IPS DF 6.9 (cell line): ENCODE results near the gene ZNF385B.
A peak's percentile ranks its signal among the peaks of the same experiment; 100 is the strongest.

Experiments
- DNase-seq: peaks from one replicate; pipeline ENCODE4 v3.0.0-alpha.2; 2013; ENCODE audit warnings: low read depth, low spot score
- H3K27ac ChIP-seq: one replicate; pipeline ENCODE4 v1.5.1; 2013; ENCODE audit warnings: low read length, control low read depth
- H3K27me3 ChIP-seq: 2 replicates; pipeline ENCODE4 v1.6.1; 2013; ENCODE audit warnings: mild to moderate bottlenecking, low read length; ENCODE audit not compliant: control insufficient read depth, insufficient read depth
- H3K36me3 ChIP-seq: 2 replicates; pipeline ENCODE4 v1.6.1; 2013; ENCODE audit warnings: low read length; ENCODE audit not compliant: control insufficient read depth, insufficient read depth
- H3K4me1 ChIP-seq: 2 replicates; pipeline ENCODE4 v1.6.1; 2013; ENCODE audit warnings: low read length; ENCODE audit not compliant: control insufficient read depth, insufficient read depth
- H3K4me3 ChIP-seq: 2 replicates; pipeline ENCODE4 v1.5.1; 2013; ENCODE audit warnings: mild to moderate bottlenecking, low read length
- H3K9me3 ChIP-seq: 2 replicates; pipeline ENCODE4 v1.6.1; 2013; ENCODE audit warnings: low read length, inconsistent platforms; ENCODE audit not compliant: control insufficient read depth, insufficient read depth
- WGBS: extraction: QIAGEN DNeasy Blood & Tissue Kit; methylation state at CpG from one replicate; pipeline ENCODE4 v1.1.7; 2013; ENCODE audit warnings: mixed read lengths, missing lambda C conversion rate; ENCODE audit not compliant: insufficient read length, insufficient coverage; 5-methylcytosine and 5-hydroxymethylcytosine counted together

ZNF385B gene

DNA sequence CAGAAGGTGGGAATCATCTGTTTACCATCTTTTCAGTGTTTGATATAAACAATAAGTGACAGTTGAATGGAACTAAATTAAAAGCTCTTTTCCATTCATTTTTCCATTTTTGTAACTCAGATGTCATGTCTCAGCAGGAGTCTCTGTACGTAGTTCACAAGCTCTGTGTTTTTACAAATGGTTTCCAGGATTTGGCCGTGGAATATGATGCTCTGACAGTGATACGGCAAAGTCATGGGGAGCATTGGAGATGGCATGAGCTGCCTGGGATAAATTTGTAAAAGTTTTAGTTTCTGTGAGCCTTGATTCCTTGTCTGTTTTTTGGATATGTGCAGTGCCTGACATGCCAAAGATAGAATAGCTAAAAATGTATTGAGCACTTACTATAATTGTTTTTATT lies 428.7 kb downstream of the ZNF385B start:
- WGBS: no CpG with 5 or more reads among the region's 3 CpGs
- no peak for DNase-seq
- Histone ChIP-seq H3K4me1 (peaks cover 3% of the 10 kb centered on the region), H3K9me3 (no peaks in the 10 kb centered on the region), H3K36me3 (no peaks in the 10 kb centered on the region), H3K27ac (no peak overlapping the region), H3K4me3 (no peak overlapping the region), H3K27me3 (no peaks in the 10 kb centered on the region)

DNA sequence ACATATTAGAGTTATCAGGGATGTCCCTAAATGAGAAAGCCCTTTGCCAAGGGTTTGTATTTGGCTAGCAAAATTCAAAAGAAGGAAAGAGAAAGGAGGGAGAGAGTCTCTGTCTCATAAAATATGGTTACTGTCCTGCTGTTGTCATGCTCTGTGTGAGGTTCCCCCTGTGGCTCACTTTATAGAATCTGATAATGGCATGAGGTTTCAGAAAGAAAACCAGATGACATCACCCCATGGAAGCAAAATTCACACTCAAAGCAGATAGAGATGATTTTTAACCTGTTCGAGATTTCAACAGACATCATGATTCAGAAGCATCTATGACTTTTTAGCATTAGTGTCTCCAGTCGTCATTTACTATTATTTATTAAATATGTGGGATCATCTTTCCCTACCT lies 431.8 kb downstream of the ZNF385B start:
- H3K36me3 ChIP-seq: no peaks in the 10 kb centered on the region
- no peaks in the 10 kb centered on the region for H3K27me3 ChIP-seq
- H3K27ac ChIP-seq: no peak overlapping the region
- WGBS: no CpG with 5 or more reads among the region's 2 CpGs
- DNase-seq: no peak
- H3K4me1 ChIP-seq: peaks cover 3% of the 10 kb centered on the region
- no peaks in the 10 kb centered on the region for H3K9me3 ChIP-seq
- H3K4me3 ChIP-seq: no peak overlapping the region

DNA sequence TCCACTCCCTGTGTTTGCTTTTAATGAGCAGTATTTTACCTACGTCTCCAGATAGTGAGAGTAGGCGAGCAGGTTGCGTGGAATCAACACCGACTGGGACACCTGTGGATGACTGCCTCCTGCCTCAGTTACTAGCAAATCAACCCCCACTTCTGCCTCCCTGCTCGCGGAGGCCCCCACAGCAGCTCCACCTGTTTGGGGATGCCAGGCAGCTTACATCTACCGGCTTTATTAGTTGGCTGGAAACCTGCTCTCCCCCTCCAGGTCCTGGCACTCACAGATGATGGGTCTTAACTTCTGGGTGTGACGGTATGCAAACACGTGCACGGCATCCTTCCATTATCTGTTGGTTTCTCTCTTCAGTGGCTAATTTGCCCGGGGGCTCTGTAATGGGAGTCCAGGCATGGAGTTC lies 432.3 kb downstream of the ZNF385B start:
- no peak overlapping the region for H3K4me3 ChIP-seq
- H3K9me3 ChIP-seq: no peaks in the 10 kb centered on the region
- peaks cover 3% of the 10 kb centered on the region for H3K4me1 ChIP-seq
- WGBS: no CpG with 5 or more reads among the region's 11 CpGs
- no peak for DNase-seq
- no peaks in the 10 kb centered on the region for H3K27me3 ChIP-seq
- no peak overlapping the region for H3K27ac ChIP-seq
- no peaks in the 10 kb centered on the region for H3K36me3 ChIP-seq

DNA sequence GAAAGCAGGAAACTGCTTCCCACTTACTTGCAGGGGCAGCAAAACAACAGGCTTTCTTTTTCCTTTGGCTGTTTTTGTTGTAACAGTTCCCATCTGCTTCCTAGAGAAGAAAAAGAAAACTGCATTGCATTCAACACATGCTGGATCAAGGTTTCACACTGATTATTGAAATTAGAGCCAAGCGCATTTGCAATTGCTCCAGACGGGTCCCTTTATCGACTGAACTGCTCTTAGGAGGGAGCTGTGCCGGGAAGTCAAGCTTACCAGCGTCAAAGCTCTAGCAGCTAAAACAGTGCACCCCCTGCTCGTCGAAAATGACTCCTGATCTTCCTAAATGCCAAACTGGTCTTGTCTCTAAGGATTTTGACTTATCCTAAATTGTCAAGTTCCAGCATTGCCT lies 432.8 kb downstream of the ZNF385B start:
- Histone ChIP-seq H3K4me3 (no peak overlapping the region), H3K4me1 (peaks cover 3% of the 10 kb centered on the region), H3K9me3 (no peaks in the 10 kb centered on the region), H3K36me3 (no peaks in the 10 kb centered on the region), H3K27me3 (no peaks in the 10 kb centered on the region), H3K27ac (no peak overlapping the region)
- WGBS: no CpG with 5 or more reads among the region's 7 CpGs
- DNase-seq: no peak

DNA sequence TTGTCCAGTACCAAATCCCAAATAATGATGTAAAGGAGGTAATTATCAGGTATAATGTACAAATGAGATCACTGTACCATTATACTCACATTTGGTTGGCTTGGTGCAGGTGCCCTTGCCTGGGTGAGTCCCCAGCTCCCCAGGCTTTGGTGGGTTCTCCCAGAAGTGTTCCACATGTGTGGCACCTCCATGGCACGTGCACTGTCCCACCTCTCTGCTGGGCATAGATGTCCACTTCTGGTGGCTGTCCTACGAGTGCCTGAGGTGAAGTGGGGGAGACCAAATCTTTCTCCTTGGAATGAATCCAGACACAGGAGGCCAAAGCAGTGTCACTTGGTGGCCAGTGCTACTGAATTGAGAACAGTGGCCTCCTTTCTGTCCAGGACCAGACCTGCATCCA lies 434.3 kb downstream of the ZNF385B start:
- Histone ChIP-seq H3K4me1 (peaks cover 3% of the 10 kb centered on the region), H3K9me3 (no peaks in the 10 kb centered on the region), H3K36me3 (no peaks in the 10 kb centered on the region), H3K27me3 (no peaks in the 10 kb centered on the region), H3K4me3 (no peak overlapping the region), H3K27ac (no peak overlapping the region)
- DNase-seq: no peak
- no CpG with 5 or more reads among the region's 2 CpGs for WGBS

DNA sequence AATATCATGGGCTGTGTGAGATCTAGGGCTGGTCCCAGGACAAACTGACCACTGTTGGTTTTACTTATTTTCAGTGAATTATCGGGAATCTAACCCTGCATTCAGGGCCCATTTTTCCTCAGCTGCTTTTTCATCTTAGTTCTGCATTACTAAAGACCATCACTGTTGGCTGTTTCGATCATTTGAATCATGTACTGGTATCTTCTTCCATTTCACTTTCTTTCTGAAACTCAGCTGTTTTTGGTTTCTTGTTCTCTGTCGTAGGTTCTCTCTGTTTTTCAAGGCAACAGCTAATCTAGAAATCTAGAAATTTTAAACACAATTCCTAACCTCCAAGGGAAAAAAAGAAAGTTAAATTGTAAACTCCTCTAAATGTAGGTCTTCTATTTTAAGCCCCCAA lies 436.8 kb downstream of the ZNF385B start:
- no CpG with 5 or more reads among the region's 3 CpGs for WGBS
- no peaks in the 10 kb centered on the region for H3K9me3 ChIP-seq
- no peaks in the 10 kb centered on the region for H3K36me3 ChIP-seq
- no peak overlapping the region for H3K4me3 ChIP-seq
- no peak for DNase-seq
- no peaks in the 10 kb centered on the region for H3K27me3 ChIP-seq
- peaks cover 3% of the 10 kb centered on the region for H3K4me1 ChIP-seq
- H3K27ac ChIP-seq: no peak overlapping the region

DNA sequence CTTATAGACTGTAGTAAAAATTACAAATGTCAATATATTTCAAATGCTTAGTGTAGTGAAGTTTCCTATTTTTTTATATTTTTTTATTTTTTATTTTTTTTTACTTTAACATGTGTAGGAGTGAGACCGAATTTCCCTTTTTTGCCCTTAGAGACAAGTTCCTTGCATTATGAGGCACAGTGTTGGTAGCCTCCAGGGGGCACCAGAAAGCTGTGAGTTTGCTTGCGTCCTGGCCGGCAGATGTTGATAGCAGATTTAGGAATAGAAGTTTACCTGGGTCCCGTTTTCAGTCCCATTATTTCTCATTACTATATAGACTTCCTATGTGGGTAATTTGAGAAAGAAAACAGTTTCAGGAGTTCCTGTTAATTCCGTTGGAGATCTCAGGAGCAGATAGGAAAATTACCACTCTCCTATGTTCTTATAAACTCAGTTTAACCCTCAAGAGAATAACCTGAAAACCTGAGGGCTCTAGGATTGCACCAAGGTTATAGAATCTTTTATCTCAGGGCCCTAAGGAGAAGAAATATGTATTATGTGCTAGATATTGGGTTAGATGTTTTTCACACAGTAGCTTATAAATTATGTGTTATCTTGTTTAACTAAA lies 439.3 kb downstream of the ZNF385B start:
- DNase-seq: no peak
- Histone ChIP-seq H3K4me3 (no peak overlapping the region), H3K27ac (no peak overlapping the region), H3K9me3 (no peaks in the 10 kb centered on the region), H3K27me3 (no peaks in the 10 kb centered on the region), H3K36me3 (no peaks in the 10 kb centered on the region), H3K4me1 (no peaks in the 10 kb centered on the region)
- WGBS: no CpG with 5 or more reads among the region's 5 CpGs

DNA sequence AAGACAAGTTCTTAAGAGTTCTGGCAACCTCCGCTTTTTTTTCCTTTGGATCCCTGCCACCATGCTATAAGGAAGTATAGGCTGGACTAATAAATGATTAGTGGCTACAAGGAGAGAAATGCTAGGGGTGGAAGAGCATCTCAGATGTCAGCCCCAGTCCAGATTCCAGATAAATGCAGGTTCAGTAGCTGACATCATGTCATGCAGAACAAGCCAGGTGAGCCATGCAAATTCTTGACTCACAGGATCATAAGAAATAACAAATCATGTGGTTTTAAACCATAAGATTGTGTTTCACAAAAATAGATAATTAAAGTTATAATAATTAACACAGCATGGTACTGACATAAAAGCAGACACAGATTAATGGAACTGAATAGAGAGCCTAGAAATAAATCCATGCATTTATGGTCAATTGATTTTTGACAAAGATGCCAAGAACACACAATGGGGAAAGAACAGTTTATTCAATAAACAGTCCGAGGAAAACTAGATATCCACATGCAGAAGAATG lies 443.9 kb downstream of the ZNF385B start:
- DNase-seq: no peak
- Histone ChIP-seq H3K27me3 (no peaks in the 10 kb centered on the region), H3K4me1 (no peaks in the 10 kb centered on the region), H3K9me3 (no peaks in the 10 kb centered on the region), H3K27ac (no peak overlapping the region), H3K4me3 (no peak overlapping the region), H3K36me3 (no peaks in the 10 kb centered on the region)
- WGBS: no CpG with 5 or more reads among the region's 2 CpGs

DNA sequence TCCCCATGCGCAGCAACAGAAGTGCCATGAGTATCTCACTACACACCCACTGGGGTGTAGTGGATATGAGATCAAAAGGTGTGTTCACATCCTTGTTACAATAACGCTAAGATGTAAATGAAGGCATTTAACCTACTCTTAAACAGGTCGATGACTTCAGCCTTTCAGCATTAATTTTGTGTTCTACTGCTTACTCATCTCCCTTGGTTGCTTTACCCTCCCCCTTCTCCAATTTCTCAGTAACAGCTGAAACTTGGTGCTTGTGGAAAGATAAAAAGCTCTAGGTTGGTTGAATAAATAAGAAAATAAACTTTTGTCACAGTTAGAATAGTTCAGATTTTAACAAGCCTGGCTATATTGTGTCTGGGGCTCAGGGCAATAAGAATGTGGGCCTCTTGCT lies 449.3 kb downstream of the ZNF385B start:
- H3K4me1 ChIP-seq: no peaks in the 10 kb centered on the region
- DNase-seq: no peak
- H3K36me3 ChIP-seq: no peaks in the 10 kb centered on the region
- no peaks in the 10 kb centered on the region for H3K9me3 ChIP-seq
- H3K27me3 ChIP-seq: no peaks in the 10 kb centered on the region
- no peak overlapping the region for H3K27ac ChIP-seq
- WGBS: no CpG with 5 or more reads among the region's 3 CpGs
- H3K4me3 ChIP-seq: no peak overlapping the region

DNA sequence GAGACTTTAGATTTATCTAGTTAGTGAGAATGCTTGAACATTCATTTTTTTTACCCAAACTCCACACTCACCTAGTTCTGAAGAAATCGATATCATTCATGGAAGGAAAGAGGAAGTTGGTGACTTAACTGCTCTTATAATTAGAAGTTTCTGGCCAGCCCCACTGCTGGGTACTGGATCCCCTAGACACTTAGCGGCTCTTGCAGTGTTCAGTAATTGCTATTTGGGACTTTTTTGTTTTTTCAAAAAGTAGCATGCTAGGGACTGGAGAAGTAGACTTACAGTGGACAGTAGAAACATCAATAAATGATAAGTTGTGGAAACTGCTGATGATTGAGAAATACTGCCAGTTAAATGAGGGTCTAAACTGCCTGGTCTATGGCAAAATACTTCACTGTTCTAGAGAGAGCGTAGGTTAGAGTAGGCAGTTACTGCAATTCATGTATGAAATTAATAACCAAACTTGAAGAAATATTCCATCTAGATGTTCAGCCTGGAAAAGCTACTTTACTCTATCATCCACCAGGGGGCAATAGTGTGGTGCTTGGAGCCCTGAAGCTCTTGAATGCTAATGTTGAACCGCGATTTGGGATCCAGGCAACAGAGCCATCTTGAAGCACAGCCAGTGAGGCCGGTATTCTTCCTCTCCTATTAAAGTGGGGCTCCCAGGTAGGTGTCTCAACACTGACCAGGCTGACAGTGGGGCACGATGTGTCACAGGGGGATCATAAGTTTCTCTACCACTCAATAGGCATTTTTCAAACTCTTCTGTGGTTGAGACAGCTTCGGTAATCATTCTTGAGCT lies 450.7 kb downstream of the ZNF385B start:
- DNase-seq: peak; percentile 45
- H3K4me3 ChIP-seq: no peak overlapping the region

DNA sequence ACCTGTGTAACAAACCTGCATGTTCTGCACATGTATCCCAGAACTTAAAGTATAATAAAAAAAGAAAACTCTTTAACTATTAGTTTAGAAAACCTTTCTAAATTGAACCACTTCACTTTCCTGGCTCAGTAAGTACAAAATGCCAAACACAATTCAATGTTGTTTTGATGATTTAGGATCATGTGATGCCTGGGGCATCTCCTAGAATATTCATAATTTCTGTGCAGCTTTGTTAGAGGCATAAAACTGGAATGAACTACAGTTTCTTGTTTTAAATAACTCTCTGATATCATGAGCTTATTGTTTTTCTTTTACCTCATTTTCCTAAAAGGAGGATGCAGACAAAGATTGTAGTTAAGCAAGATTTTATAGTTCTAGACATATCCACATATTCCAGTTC lies 457.8 kb downstream of the ZNF385B start:
- no peak overlapping the region for H3K27ac ChIP-seq
- no peaks in the 10 kb centered on the region for H3K36me3 ChIP-seq
- H3K9me3 ChIP-seq: no peaks in the 10 kb centered on the region
- H3K4me1 ChIP-seq: no peaks in the 10 kb centered on the region
- H3K4me3 ChIP-seq: no peak overlapping the region
- H3K27me3 ChIP-seq: no peaks in the 10 kb centered on the region
- no peak for DNase-seq

More for the DNA sequence above, 450.7 kb downstream of the ZNF385B start:
- H3K36me3 ChIP-seq: no peaks in the 10 kb centered on the region
- no peaks in the 10 kb centered on the region for H3K27me3 ChIP-seq
- no peak overlapping the region for H3K27ac ChIP-seq
- no CpG with 5 or more reads among the region's 8 CpGs for WGBS
- no peaks in the 10 kb centered on the region for H3K9me3 ChIP-seq
- no peaks in the 10 kb centered on the region for H3K4me1 ChIP-seq
